ENCODE measurements around the gene TAMALIN. TPM values are rescaled to one million over a fixed set of nuclear protein-coding genes. Genes with fewer than 3 reads are reported as not detected.

Gene TAMALIN
- total RNA-seq, 2 experiments from 2014 or later, result 495 to 525 TPM

- ATAC-seq (ENCODE audit: poor library complexity) (no peak), DNase-seq (no peak)
- Histone ChIP-seq H3K27ac (ENCODE audit: low read depth in 1 of 2, low read length in 2 of 2) (peak overlapping the region; percentile 47 to 58), H3K27me3 (ENCODE audit: control insufficient read depth in 1 of 2, insufficient read depth in 2 of 2, low read length in 2 of 2) (no peaks in the 10 kb centered on the region), H3K36me3 (ENCODE audit: insufficient read depth, low read length) (peaks cover 9% of the 10 kb centered on the region), H3K4me1 (ENCODE audit: insufficient read depth, low read length) (peaks cover 61% of the 10 kb centered on the region), H3K9me3 (ENCODE audit: control insufficient read depth in 1 of 2, insufficient read depth in 1 of 2, low read length in 2 of 2) (no peaks in the 10 kb centered on the region), H3K4me3 (ENCODE audit: low read length) (no peak overlapping the region)
- Mint-ChIP-seq H3K4me1 (ENCODE audit: low read depth) (peaks cover 82% of the 10 kb centered on the region), H3K27ac (peak overlapping the region; percentile 67), H3K4me3 (peak overlapping the region; percentile 30), H3K9me3 (no peaks in the 10 kb centered on the region), H3K27me3 (no peaks in the 10 kb centered on the region), H3K36me3 (ENCODE audit: low read depth) (peaks cover 18% of the 10 kb centered on the region)
- intact Hi-C loops (cut with DNase I, micrococcal nuclease), result no loop called here
- TF ChIP-seq CTCF (IDR thresholded peaks at IDR 0.05), result no peak
- ChIA-PET CTCF (interaction anchor here (1.0 to 3.5 kb wide), 3 partner anchors 31 to 53 kb away, joined by 3 to 17 read pairs (median 3); no protein-coding TSS in a partner anchor), POLR2A (interaction anchor here (0.9 to 3.2 kb wide), 3 partner anchors 11 to 60 kb away, joined by 3 to 19 read pairs (median 9); partner anchors contain the start of gene ACVR1B)
Observed at GRCh38 chr12:51972422-51972812, 34.3 kb upstream of the TAMALIN start.

- POLR2A ChIA-PET, result interaction anchor here (3.2 kb wide), 1 partner anchor 11 kb away, joined by 19 read pairs; no protein-coding TSS in a partner anchor
- DNase-seq (peak in 10 of 14 experiments; percentile 6 to 81 (median 43)), ATAC-seq (ENCODE audit: poor library complexity) (peak; percentile 45)
- H3K36me3 Mint-ChIP-seq (ENCODE audit: low read depth), result peaks cover 19% of the 10 kb centered on the region
- TF ChIP-seq CTCF (IDR thresholded peaks at IDR 0.05), result no peak
- no peaks in the 10 kb centered on the region for H3K9me3 Mint-ChIP-seq
- H3K4me1 ChIP-seq (ENCODE audit: insufficient read depth, low read length), result peaks cover 61% of the 10 kb centered on the region
- H3K4me1 Mint-ChIP-seq (ENCODE audit: low read depth), result peaks cover 82% of the 10 kb centered on the region
- intact Hi-C loops (cut with DNase I, micrococcal nuclease), result no loop called here
- H3K36me3 ChIP-seq (ENCODE audit: insufficient read depth, low read length), result peaks cover 11% of the 10 kb centered on the region
- no peak overlapping the region for H3K4me3 ChIP-seq (ENCODE audit: low read length)
- H3K27me3 ChIP-seq (ENCODE audit: control insufficient read depth in 1 of 2, insufficient read depth in 2 of 2, low read length in 2 of 2), result no peaks in the 10 kb centered on the region
- peak overlapping the region; percentile 67 for H3K27ac Mint-ChIP-seq
- H3K9me3 ChIP-seq (ENCODE audit: control insufficient read depth in 1 of 2, insufficient read depth in 1 of 2, low read length in 2 of 2), result no peaks in the 10 kb centered on the region
- H3K4me3 Mint-ChIP-seq, result peak overlapping the region; percentile 30
- CTCF ChIA-PET, result interaction anchor here (3.5 kb wide), 1 partner anchor 53 kb away, joined by 17 read pairs; no protein-coding TSS in a partner anchor
- peak overlapping the region; percentile 47 to 58 for H3K27ac ChIP-seq (ENCODE audit: low read depth in 1 of 2, low read length in 2 of 2)
- no peaks in the 10 kb centered on the region for H3K27me3 Mint-ChIP-seq
Observed at GRCh38 chr12:51972849-51973273, 33.9 kb upstream of the TAMALIN start.

GRCh38 chr12:51973560-51973959 lies 33.2 kb upstream of the TAMALIN start:
- peak overlapping the region in 1 of 2 donors; percentile 14 for H3K27ac ChIP-seq (ENCODE audit: low read depth in 1 of 2, low read length in 2 of 2)
- no peaks in the 10 kb centered on the region for H3K9me3 Mint-ChIP-seq
- peaks cover 61% of the 10 kb centered on the region for H3K4me1 ChIP-seq (ENCODE audit: insufficient read depth, low read length)
- H3K9me3 ChIP-seq (ENCODE audit: control insufficient read depth in 1 of 2, insufficient read depth in 1 of 2, low read length in 2 of 2), result no peaks in the 10 kb centered on the region
- intact Hi-C loops (cut with DNase I, micrococcal nuclease), result no loop called here
- H3K4me1 Mint-ChIP-seq (ENCODE audit: low read depth), result peaks cover 82% of the 10 kb centered on the region
- H3K27me3 ChIP-seq (ENCODE audit: control insufficient read depth in 1 of 2, insufficient read depth in 2 of 2, low read length in 2 of 2), result no peaks in the 10 kb centered on the region
- H3K27ac Mint-ChIP-seq, result peak overlapping the region; percentile 67
- no peaks in the 10 kb centered on the region for H3K27me3 Mint-ChIP-seq
- ATAC-seq (ENCODE audit: poor library complexity) (no peak), DNase-seq (no peak)
- peaks cover 26% of the 10 kb centered on the region for H3K36me3 Mint-ChIP-seq (ENCODE audit: low read depth)
- POLR2A ChIA-PET, result no interaction called here
- no peak for TF ChIP-seq CTCF (IDR thresholded peaks at IDR 0.05)
- peaks cover 14% of the 10 kb centered on the region for H3K36me3 ChIP-seq (ENCODE audit: insufficient read depth, low read length)
- H3K4me3 Mint-ChIP-seq, result peak overlapping the region; percentile 30
- CTCF ChIA-PET, result interaction anchor here (3.5 kb wide), 1 partner anchor 52 kb away, joined by 17 read pairs; no protein-coding TSS in a partner anchor
- H3K4me3 ChIP-seq (ENCODE audit: low read length), result no peak overlapping the region
